ENCODE data around the gene RFX1. TPM values are rescaled to one million over a fixed set of nuclear protein-coding genes. Genes with fewer than 3 reads are reported as not detected.

The RFX1 gene
- total RNA-seq, 1 donor from 2014 or later, result 7.0 TPM

DNA sequence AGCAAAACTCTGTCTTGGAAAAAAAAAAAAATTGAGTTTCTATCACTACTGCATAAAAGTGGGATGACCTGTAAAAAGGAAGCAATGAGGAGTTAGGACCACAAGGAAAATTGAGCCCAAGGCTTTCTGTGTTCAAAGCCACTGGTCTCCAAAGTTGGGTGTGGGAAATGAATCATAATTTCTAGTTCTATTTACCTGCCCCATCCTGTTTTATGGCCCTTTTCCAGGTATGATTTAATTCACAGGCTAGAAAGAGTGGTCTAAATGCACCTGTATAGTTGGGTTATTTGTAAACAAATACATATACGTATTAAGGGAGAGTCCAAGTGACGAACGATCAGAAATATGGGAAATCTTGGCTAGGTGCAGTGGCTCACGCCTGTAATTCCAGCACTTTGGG is 59.7 kb downstream of the RFX1 start:
- H3K27me3 ChIP-seq (ENCODE audit: control insufficient read depth, insufficient read depth, low read length), result no peaks in the 10 kb centered on the region
- no peak for DNase-seq (ENCODE audit: low read depth)
- H3K36me3 ChIP-seq (ENCODE audit: control insufficient read depth, insufficient read depth, low read length), result no peaks in the 10 kb centered on the region
- TF ChIP-seq, protein P1, sequence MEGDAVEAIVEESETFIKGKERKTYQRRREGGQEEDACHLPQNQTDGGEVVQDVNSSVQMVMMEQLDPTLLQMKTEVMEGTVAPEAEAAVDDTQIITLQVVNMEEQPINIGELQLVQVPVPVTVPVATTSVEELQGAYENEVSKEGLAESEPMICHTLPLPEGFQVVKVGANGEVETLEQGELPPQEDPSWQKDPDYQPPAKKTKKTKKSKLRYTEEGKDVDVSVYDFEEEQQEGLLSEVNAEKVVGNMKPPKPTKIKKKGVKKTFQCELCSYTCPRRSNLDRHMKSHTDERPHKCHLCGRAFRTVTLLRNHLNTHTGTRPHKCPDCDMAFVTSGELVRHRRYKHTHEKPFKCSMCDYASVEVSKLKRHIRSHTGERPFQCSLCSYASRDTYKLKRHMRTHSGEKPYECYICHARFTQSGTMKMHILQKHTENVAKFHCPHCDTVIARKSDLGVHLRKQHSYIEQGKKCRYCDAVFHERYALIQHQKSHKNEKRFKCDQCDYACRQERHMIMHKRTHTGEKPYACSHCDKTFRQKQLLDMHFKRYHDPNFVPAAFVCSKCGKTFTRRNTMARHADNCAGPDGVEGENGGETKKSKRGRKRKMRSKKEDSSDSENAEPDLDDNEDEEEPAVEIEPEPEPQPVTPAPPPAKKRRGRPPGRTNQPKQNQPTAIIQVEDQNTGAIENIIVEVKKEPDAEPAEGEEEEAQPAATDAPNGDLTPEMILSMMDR (IDR thresholded peaks at IDR 0.05; ENCODE audit: insufficient read depth, low read length, poor library complexity, severe bottlenecking), result no peak
- H3K4me3 ChIP-seq (ENCODE audit: low read depth, low read length), result no peak overlapping the region

DNA sequence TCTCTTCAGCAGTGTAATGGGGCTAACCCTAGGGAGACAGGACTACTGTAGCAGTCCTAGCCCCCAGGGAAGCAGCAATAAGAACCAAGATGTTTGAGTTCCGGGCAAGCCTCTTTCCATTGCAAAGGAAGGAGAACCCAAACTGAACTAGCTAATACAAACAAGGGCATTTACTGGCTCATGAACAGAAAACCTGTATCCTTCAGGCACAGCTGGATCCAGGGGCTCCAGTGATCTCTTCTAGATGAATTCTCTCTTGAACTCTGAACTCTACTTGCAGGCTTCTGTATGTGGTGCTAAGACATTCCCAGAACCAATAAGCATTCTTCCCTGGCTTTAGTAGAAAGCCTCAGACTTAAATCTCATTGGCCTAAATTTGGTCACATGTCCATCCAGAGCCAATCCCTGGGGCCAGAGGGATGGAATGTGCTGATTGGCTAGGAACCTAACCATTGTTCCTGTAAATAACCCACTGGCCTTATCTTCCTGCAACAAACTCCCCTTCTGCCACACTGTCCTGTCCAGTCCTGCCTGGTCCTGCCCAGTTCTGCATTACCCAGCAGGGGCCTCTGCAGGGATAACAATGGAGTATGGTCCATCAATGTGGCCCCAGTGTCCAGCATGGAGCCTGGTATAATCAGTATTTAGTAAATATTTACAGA is 64.0 kb downstream of the RFX1 start:
- Histone ChIP-seq H3K36me3 (ENCODE audit: control insufficient read depth, insufficient read depth, low read length) (no peaks in the 10 kb centered on the region), H3K4me3 (ENCODE audit: low read depth, low read length) (no peak overlapping the region), H3K27me3 (ENCODE audit: control insufficient read depth, insufficient read depth, low read length) (peaks cover 8% of the 10 kb centered on the region)
- TF ChIP-seq, protein P1 (IDR thresholded peaks at IDR 0.05; ENCODE audit: insufficient read depth, low read length, poor library complexity, severe bottlenecking), result no peak
- no peak for DNase-seq (ENCODE audit: low read depth)

DNA sequence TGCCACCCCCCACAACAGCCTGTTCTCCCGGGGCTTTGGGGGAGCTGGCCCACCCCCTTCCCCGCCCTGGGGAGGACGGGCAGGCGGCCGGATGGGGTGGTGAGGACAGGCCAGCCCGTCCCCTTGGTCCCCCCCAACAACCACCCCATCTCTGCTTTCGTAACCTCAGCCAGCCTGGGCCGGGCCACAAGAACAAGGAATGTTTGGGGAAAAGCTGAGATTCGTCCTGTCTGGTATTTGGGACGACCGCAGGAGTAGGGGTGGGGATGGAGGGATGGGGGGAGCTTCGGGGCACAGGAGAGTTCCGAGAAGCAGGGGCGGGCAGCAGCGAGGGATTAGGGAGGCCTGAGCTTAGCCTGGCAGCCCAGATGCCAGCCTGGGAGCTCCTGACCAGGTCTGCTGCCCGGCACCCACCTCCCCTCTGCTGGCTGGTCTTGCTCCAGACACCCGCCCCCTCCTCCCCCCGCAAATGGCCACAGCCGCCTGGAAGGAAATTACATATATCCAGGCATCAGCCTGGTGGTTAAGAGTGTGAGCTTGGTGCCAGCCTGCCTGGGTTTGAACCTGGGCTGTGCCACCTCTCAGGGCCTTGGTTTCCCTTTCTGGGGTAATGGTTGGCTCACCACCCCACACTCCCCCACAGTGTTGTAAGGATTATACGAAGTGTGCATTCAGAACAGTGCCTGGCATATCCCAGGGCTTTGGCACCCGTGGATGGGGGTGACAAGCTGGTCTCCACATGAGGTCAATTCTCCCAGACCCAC is 67.6 kb downstream of the RFX1 start, which contains the start of gene PODNL1:
TSS of gene PODNL1 (minus strand) at position 117 of the 764 bp plus-strand sequence. CDS start 236 bp downstream, outside the sequence.
- no peak for DNase-seq (ENCODE audit: low read depth)
- Histone ChIP-seq H3K27me3 (ENCODE audit: control insufficient read depth, insufficient read depth, low read length) (peaks cover 22% of the 10 kb centered on the region), H3K4me3 (ENCODE audit: low read depth, low read length) (peak within 1 kb of the TSS; percentile 19), H3K36me3 (ENCODE audit: control insufficient read depth, insufficient read depth, low read length) (no peaks in the 10 kb centered on the region)
- TF ChIP-seq, protein P1 (IDR thresholded peaks at IDR 0.05; ENCODE audit: insufficient read depth, low read length, poor library complexity, severe bottlenecking), result no peak

DNA sequence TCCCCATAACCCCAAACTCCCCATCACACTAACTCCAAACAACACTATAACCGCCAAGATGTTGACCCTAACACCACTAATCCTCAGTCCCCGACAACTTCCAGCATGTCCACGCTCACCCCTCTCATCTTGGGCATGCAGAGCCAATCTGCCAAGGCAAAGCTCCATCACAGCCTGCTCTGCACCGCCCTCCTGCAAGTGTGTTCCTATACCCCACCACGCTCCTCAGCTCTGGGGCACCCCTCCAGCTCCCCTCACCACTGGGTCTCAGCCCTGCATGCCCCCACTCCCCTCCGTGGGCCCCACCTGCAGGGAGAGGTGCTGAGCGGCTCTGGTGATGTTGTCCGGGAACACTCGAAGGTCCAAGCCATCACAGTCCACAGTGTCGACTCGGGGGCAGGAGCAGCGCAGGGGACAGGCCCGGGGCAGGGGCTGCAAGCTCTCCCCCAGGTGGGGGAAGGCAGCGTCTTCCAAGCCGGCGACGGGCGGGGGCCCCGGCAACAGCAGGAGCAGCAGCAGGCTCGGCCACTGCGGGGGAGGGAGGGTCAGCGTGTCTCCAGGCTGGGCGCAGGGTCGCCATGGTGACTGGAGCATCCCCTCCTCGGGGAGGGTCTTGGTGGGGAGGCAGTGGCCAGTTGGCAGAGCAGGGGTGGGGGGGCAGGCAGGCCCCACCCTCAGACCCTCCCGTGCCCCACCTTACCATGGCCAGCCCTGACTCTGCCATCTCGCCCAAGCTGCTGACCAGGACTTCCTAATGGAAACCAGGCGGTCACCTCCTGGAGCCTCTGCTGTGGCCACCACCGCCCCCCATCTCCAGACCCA is 68.4 kb downstream of the RFX1 start:
- Histone ChIP-seq H3K36me3 (ENCODE audit: control insufficient read depth, insufficient read depth, low read length) (no peaks in the 10 kb centered on the region), H3K4me3 (ENCODE audit: low read depth, low read length) (peak overlapping the region; percentile 19), H3K27me3 (ENCODE audit: control insufficient read depth, insufficient read depth, low read length) (peaks cover 22% of the 10 kb centered on the region)
- no peak for DNase-seq (ENCODE audit: low read depth)
- TF ChIP-seq, protein P1 (IDR thresholded peaks at IDR 0.05; ENCODE audit: insufficient read depth, low read length, poor library complexity, severe bottlenecking), result no peak

DNA sequence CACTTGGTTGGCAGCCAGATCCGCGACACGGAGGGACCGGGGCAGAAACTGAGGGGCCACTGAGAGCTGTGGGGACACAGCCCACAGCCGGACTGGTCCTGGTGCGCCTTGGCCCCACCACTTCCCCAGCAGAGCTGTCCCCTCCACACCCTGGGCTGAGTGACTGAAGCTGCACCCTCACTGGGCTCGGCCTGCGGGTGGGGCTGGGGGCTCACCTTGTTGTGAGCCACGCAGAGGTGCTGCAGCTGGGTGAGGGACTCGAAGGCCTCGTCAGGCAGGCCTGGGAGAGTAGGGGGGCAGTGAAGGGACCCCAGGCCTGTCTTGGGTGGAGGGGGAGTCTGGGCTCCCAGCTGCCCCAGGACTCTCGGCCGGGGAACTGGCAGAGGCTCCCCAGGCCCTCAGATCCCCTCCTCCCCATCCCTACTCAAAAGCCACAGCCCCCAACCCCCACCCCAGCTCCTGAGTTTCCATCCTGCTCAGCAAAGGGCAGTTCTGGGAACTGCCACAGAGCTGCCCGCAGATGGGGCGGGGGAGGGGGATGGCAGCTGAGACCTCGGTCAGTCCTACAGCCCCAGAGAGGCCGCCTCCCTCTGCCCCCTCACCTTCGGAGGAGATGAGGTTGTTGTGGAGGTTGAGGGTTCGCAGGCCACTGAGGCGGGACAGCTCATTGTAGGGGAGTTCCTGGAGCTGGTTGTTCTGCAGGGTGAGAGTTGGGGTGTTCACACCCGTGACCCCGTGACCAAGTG is 70.2 kb downstream of the RFX1 start:
- Histone ChIP-seq H3K27me3 (ENCODE audit: control insufficient read depth, insufficient read depth, low read length) (peaks cover 22% of the 10 kb centered on the region), H3K36me3 (ENCODE audit: control insufficient read depth, insufficient read depth, low read length) (no peaks in the 10 kb centered on the region), H3K4me3 (ENCODE audit: low read depth, low read length) (no peak overlapping the region)
- TF ChIP-seq, protein P1 (IDR thresholded peaks at IDR 0.05; ENCODE audit: insufficient read depth, low read length, poor library complexity, severe bottlenecking), result no peak
- DNase-seq (ENCODE audit: low read depth), result no peak

Measured in kidney epithelial cell (primary cell).